HepG2 (cell line): ENCODE results near the gene CTDSP1. TPM values are rescaled to one million over a fixed set of nuclear protein-coding genes. Genes with fewer than 3 reads are reported as not detected.
A peak's percentile ranks its signal among the peaks of the same experiment; 100 is the strongest.

Experiments used
- AHR ChIP-seq: IDR thresholded peaks from 2 replicates; pipeline ENCODE4 v1.6.1; 2018; ENCODE audit warnings: missing genetic modification reagents, missing compliant biosample characterization
- ATAD3A ChIP-seq: sonication (generic); formaldehyde crosslinking; IDR thresholded peaks from 2 replicates; pipeline ENCODE4 v1.4.0; 2020; ENCODE audit warnings: missing genetic modification reagents
- GATAD1 ChIP-seq: IDR thresholded peaks from 2 replicates; pipeline ENCODE4 v1.6.1; 2016; ENCODE audit warnings: missing genetic modification reagents, missing compliant biosample characterization
- IKZF1 ChIP-seq: fragments of 450-650 bp; IDR thresholded peaks from 2 replicates; pipeline ENCODE4 v1.7.1; 2016
- PATZ1 ChIP-seq: sonication (generic); formaldehyde crosslinking; IDR thresholded peaks from 2 replicates; pipeline ENCODE4 v1.4.0; 2020; ENCODE audit warnings: missing genetic modification reagents
- PBX3 ChIP-seq: sonication (generic); formaldehyde crosslinking; IDR thresholded peaks from 2 replicates; pipeline ENCODE4 v1.8.1; 2023; ENCODE audit warnings: missing genetic modification reagents, inconsistent platforms, borderline replicate concordance
- ZNF12 ChIP-seq: sonication (generic); formaldehyde crosslinking; IDR thresholded peaks from 2 replicates; pipeline ENCODE4 v1.5.0; 2020; ENCODE audit warnings: missing genetic modification reagents
- ZNF121 ChIP-seq: sonication (generic); formaldehyde crosslinking; IDR thresholded peaks from 2 replicates; pipeline ENCODE4 v1.5.0; 2020; ENCODE audit warnings: mild to moderate bottlenecking, missing genetic modification reagents
- ZNF264 ChIP-seq: sonication (generic); formaldehyde crosslinking; IDR thresholded peaks from 2 replicates; pipeline ENCODE4 v1.4.0; 2020; ENCODE audit warnings: missing genetic modification reagents
- ZNF550 ChIP-seq: sonication (generic); formaldehyde crosslinking; IDR thresholded peaks from 2 replicates; pipeline ENCODE4 v1.4.0; 2020; ENCODE audit warnings: mild to moderate bottlenecking, missing genetic modification reagents, borderline replicate concordance
- polyA plus RNA-seq, 8 experiments: library from polyadenylated mRNA; depleted of rRNA in 3 of 8; stranded (reverse) in 7 of 8; unstranded in 1 of 8; fragments of >200 nt; fragmentation: Illumina TruSeq in 4 of 8; extraction: Trizol in 4 of 8; gene quantifications; 2 replicates each; pipeline versions ENCODE4 v1.2.1 to v1.2.3, GENCODE V29; 2011 to 2016; ENCODE audit warnings: low read depth in 4 of 8, missing spikeins in 1 of 8, mixed read lengths in 1 of 8; ENCODE audit not compliant: insufficient read depth in 1 of 8
- total RNA-seq, 5 experiments: library from RNA; depleted of rRNA; stranded (reverse); fragments of >200 nt; fragmentation: Illumina TruSeq; extraction: Trizol; gene quantifications; 2 replicates each; pipeline ENCODE4 v1.2.3, GENCODE V29; 2016; ENCODE audit warnings: low read depth in 1 of 5
- TF ChIP-seq, protein P1 (sequence below): sonication (generic); formaldehyde crosslinking; IDR thresholded peaks from 2 replicates; pipeline ENCODE4 v1.8.1; 2023; ENCODE audit warnings: mild to moderate bottlenecking, missing genetic modification reagents

CTDSP1 gene
- total and polyA plus RNA-seq, 2 of the 13 experiments (the other 11 are each of a cell fraction or from before 2014, with no cell fraction given) = 91.0 to 268 TPM

DNA sequence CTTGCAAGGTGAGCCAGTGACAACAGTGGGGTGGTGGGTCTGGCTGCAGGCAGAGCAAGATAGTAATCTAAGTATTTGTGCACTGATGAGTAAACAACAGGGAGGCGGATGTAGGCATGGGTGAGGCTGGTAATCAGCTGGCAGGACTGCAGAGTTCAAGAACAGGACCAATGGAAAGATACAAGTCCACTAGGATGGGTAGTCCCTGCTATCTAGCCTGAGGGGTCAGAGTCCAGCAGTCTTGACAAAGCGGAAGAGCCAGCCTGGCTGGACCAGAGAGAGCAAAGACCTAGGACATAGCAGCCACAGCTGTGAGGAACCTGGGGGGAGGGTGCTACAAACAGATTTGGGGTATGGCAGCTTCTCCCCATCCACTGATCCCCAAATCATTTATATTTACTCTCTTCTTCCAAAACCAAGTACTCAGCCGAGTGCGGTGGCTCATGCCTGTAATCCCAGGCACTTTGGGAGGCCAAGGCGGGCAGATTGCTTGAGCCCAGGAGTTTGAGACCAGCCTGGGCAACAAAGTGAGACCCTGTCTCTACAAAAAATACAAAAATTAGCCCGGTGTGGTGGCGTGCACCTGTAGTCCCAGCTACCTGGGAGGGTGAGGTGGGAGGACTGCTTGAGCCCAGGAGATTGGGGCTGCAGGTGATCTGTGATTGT lies 45.2 kb downstream of the CTDSP1 start (continued):
- TF ChIP-seq PBX3 (no peak), ZNF12 (CRISPR knock-in tag) (peak; percentile 69; the same call in 1 of the 2 replicates), ZNF121 (CRISPR knock-in tag) (0 out of 2 replicates have a peak, but pooled peaks have one; percentile 23), IKZF1 (no peak), ZNF550 (CRISPR knock-in tag) (no peak), ZNF264 (CRISPR knock-in tag) (peak; percentile 97; the same call in 1 of the 2 replicates), GATAD1 (peak; percentile 76), ATAD3A (CRISPR knock-in tag) (0 out of 2 replicates have a peak, but pooled peaks have one; percentile 58), PATZ1 (peak; percentile 75), AHR (CRISPR knock-in tag) (no peak; the same call in 1 of the 2 replicates)
- TF ChIP-seq, protein P1, sequence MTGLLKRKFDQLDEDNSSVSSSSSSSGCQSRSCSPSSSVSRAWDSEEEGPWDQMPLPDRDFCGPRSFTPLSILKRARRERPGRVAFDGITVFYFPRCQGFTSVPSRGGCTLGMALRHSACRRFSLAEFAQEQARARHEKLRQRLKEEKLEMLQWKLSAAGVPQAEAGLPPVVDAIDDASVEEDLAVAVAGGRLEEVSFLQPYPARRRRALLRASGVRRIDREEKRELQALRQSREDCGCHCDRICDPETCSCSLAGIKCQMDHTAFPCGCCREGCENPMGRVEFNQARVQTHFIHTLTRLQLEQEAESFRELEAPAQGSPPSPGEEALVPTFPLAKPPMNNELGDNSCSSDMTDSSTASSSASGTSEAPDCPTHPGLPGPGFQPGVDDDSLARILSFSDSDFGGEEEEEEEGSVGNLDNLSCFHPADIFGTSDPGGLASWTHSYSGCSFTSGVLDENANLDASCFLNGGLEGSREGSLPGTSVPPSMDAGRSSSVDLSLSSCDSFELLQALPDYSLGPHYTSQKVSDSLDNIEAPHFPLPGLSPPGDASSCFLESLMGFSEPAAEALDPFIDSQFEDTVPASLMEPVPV = peak; percentile 82; the same call in 1 of the 2 replicates
